DMS79 (cell line): ENCODE measurements around the gene SEPTIN6.

Source experiments
- DNase-seq: peaks from one replicate; lab custom pipeline; 2025; lab: John Stamatoyannopoulos, UW

SEPTIN6 gene

GRCh38 chrX:119693040-119693995 lies at the start of gene SEPTIN6:
TSS of gene SEPTIN6 (minus strand) at chrX:119693168. CDS start at chrX:119693105, 63 bp downstream.
- DNase-seq, result peak; percentile 86

DNA sequence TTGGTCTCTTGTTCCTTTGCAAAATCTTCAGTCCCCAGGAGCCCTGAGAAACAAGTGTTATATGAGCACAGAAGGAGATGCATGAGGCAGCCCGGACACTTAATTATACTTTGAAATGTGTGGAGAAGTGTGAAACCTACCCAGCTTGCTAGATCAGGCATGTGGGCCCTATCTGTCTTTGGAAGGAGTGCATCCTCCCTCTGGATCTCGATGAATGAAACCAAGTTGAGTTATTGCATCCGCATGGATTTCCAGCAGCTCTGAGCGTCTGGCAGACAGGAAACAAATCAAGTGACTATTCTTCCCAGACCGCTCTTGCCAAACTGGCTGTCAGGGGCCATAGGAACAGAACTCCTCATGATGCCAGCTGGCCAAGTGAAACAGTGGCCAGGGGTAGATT lies 45.8 kb upstream of the SEPTIN6 start:
- DNase-seq, result no peak

GRCh38 chrX:119736206-119736764 lies 43.3 kb upstream of the SEPTIN6 start:
- DNase-seq, result no peak

- DNase-seq, result no peak
Measured at GRCh38 chrX:119735467-119735866, 42.5 kb upstream of the SEPTIN6 start.

GRCh38 chrX:119734897-119735339 lies 42.0 kb upstream of the SEPTIN6 start:
- DNase-seq, result peak; percentile 47

DNA sequence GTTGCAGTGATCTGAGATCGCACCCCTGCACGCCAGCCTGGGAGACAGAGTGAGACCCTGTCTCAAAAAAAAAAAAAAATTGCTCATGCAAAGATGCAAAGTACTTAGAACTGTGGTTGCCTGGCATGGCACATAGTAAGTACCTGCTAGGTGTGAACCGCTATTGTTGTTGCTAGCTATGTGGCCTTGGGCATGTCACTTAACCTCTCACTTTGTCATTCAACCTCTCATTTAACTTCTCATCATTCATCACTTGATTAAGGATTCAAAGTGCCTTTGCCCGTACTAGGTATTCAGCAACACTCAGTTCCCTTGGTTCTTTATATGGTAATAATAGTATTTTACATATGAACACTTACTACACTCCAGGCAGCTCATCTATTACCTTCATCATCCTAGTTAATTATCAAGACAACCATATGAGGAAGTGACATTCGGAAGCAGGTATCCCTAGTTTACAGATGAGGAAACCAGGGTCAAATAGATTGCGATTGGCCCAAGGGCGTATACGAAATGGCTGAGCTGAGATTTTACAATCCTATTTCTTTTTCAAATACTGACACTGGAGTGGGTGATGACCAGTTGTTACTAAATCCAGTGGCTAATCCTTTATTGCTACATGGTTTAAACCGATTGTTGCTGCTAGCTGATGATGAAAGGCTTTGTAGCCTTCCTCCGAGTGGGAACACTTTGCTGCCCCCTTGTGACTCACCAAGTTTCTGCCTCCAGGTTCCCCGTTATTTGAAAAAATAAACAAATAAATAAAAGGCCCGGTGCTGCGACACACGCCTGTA lies 36.6 kb upstream of the SEPTIN6 start:
- no peak for DNase-seq

- DNase-seq, result no peak
Measured at GRCh38 chrX:119728487-119728886, 35.5 kb upstream of the SEPTIN6 start.

GRCh38 chrX:119726900-119727555 lies 34.1 kb upstream of the SEPTIN6 start:
- DNase-seq, result no peak

DNA sequence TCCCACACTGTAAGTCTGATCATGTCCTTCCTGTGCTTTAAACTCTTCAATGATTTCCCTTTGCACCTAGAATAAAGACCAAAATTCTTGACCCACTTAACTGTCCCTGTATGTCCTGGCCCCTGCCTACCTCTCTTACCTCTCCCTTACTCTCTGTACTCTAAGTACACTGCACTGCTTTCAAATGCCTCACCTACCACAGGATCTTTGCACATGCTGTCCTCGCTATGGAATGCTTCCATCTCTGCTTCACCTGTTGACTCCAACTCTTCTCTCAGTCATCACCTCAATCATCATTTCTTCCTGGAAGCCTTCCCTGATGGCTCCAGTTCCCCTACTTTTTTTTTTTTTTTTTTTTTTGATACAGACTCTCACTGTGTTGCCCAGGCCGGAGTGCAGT lies 29.0 kb upstream of the SEPTIN6 start:
- no peak for DNase-seq

GRCh38 chrX:119721487-119721886 lies 28.5 kb upstream of the SEPTIN6 start:
- no peak for DNase-seq

GRCh38 chrX:119709630-119710029 lies 16.7 kb upstream of the SEPTIN6 start:
- no peak for DNase-seq

- no peak for DNase-seq
Measured at GRCh38 chrX:119708936-119709335, 16.0 kb upstream of the SEPTIN6 start.

- DNase-seq, result no peak
Measured at GRCh38 chrX:119706616-119707015, 13.6 kb upstream of the SEPTIN6 start.

DNA sequence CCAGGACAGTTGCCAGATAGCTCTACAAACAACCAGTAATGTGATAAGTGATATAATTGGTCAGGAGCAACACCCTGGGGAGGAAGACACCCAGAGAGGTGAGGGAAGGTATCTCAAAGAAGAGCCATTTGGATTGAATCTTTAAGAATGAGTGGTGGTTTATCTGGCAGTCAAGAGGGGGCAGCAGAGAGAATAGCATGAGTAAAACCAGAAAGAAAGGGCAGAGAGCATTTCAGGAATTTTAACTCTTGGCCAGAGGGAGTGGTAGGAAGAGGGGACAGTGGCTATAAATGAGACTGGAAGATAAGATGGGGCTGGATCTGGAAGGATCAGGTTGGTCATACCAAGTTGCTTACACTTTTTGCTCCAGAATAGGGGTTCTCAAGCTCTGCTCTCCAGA lies 5.9 kb upstream of the SEPTIN6 start:
- no peak for DNase-seq

GRCh38 chrX:119696251-119696890 lies 3.4 kb upstream of the SEPTIN6 start:
- DNase-seq, result no peak

DNA sequence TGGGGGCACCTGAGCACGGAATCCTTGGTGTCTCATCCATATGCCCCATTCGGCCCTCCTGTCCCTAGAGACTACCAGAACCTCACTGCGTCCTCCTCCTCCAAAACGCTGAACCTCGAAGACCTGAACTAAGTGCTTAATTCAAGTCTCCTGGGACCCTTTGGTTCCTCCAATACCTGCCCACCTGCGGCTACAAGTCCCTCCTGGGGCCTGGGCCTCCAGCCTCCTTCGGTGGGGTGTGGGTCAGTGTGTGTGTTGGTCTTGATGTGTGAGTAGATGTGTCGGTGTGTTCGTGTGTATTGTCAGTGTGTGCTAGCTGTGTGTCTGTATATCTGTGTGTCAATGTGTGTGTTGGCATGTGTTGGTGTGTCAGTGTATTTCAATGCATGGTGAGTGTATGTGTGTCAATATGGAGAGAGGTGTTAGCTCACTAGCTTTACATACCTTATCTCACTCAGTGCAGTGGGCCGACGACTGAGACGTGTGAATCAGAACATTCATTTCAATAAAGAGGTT lies 2.6 kb upstream of the SEPTIN6 start:
- DNase-seq, result no peak

GRCh38 chrX:119694601-119695534 lies 1.9 kb upstream of the SEPTIN6 start:
- DNase-seq, result no peak

GRCh38 chrX:119693996-119694451 lies 1.1 kb upstream of the SEPTIN6 start:
- no peak for DNase-seq

DNA sequence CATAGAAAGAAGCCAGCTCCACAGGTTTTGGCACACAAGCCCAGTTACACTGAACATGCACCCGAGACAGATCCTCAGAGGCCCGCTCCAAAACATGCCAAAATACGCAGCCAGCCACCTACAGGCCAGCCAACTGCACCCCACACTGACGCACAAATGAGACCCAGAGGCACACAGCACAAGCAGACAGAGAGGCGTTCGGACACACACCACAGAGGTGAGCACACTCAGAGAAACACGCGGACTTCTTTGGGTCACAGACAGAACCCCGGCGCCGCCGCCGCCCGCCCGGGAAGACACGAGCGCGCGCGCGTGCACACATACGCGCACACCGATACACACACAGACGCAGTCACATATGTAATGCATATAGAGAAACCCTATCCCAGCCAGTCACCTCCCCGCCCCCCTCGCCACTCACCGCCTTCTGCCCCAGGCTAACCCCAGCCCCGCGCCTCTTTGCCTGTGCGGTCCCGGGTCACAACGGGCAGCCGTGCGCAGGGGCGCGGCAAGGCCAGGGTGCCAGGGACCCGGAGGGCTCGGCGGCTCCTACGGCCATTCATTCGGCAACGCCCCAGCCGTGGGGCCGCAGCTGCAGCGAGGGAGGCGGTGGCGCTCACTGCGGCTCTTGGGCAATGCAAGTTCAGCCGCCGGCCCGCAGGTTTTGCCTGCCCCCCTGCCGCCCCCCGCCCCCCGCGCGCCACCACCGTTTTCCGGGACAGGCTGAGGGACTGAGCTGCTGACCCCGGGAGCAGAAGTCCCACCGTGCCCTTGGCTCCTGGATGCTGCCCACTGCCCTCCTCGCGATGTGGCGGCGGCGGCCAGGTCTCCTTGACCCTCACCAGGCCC lies 553 bp downstream of the SEPTIN6 start:
- DNase-seq, result no peak
